ENCODE results near the gene NPHP4. TPM values are rescaled to one million over a fixed set of nuclear protein-coding genes. Genes with fewer than 3 reads are reported as not detected.

The NPHP4 gene
- total RNA-seq, 2 experiments from 2014 or later: 14.2 to 15.7 TPM

- ChIA-PET POLR2A (no interaction called here), CTCF (no interaction called here)
Observed at GRCh38 chr1:6008084-6008415, 15.8 kb upstream of the NPHP4 start.

- ChIA-PET POLR2A (interaction anchor here (1.2 kb wide), 1 partner anchor 15 kb away, joined by 5 read pairs; the partner anchor contains the start of gene NPHP4), CTCF (no interaction called here)
Observed at GRCh38 chr1:6007318-6008083, 15.3 kb upstream of the NPHP4 start.

GRCh38 chr1:6006882-6007281 lies 14.7 kb upstream of the NPHP4 start:
- ChIA-PET CTCF (no interaction called here), POLR2A (interaction anchor here (1.2 kb wide), 1 partner anchor 14 kb away, joined by 5 read pairs; the partner anchor contains the start of gene NPHP4)

GRCh38 chr1:6005276-6005917 lies 13.2 kb upstream of the NPHP4 start:
- ChIA-PET POLR2A (no interaction called here), CTCF (no interaction called here)

GRCh38 chr1:6004412-6005123 lies 12.3 kb upstream of the NPHP4 start:
- POLR2A ChIA-PET: no interaction called here
- CTCF ChIA-PET: no interaction called here

GRCh38 chr1:6003568-6004411 lies 11.6 kb upstream of the NPHP4 start:
- ChIA-PET POLR2A (interaction anchor here (0.7 kb wide), 1 partner anchor 10 kb away, joined by 3 read pairs; no protein-coding TSS in a partner anchor), CTCF (interaction anchor here (0.9 kb wide), 1 partner anchor 36 kb away, joined by 3 read pairs; no protein-coding TSS in a partner anchor)

GRCh38 chr1:6002714-6003501 lies 10.7 kb upstream of the NPHP4 start:
- CTCF ChIA-PET: interaction anchor here (0.9 kb wide), 1 partner anchor 36 kb away, joined by 3 read pairs; no protein-coding TSS in a partner anchor
- POLR2A ChIA-PET: interaction anchor here (0.7 kb wide), 1 partner anchor 9 kb away, joined by 3 read pairs; no protein-coding TSS in a partner anchor

GRCh38 chr1:6001992-6002576 lies 9.9 kb upstream of the NPHP4 start:
- POLR2A ChIA-PET: no interaction called here

GRCh38 chr1:6000444-6001288 lies 8.4 kb upstream of the NPHP4 start:
- ChIA-PET CTCF (no interaction called here), POLR2A (no interaction called here)

More at GRCh38 chr1:6001992-6002576, 9.9 kb upstream of the NPHP4 start:
- CTCF ChIA-PET: interaction anchor here (0.6 kb wide), 1 partner anchor 1502 kb away, joined by 6 read pairs; no protein-coding TSS in a partner anchor

- ChIA-PET CTCF (no interaction called here), POLR2A (no interaction called here)
Observed at GRCh38 chr1:5999711-6000443, 7.7 kb upstream of the NPHP4 start.

GRCh38 chr1:5998906-5999301 lies 6.7 kb upstream of the NPHP4 start:
- CTCF ChIA-PET: no interaction called here

GRCh38 chr1:5998051-5998905 lies 6.1 kb upstream of the NPHP4 start:
- POLR2A ChIA-PET: no interaction called here

More at GRCh38 chr1:5998906-5999301, 6.7 kb upstream of the NPHP4 start:
- POLR2A ChIA-PET: no interaction called here

GRCh38 chr1:5997316-5997715 lies 5.1 kb upstream of the NPHP4 start:
- POLR2A ChIA-PET: no interaction called here
- CTCF ChIA-PET: interaction anchor here (1.0 kb wide), 1 partner anchor 20 kb away, joined by 3 read pairs; no protein-coding TSS in a partner anchor

More at GRCh38 chr1:5998051-5998905, 6.1 kb upstream of the NPHP4 start:
- CTCF ChIA-PET: interaction anchor here (1.0 kb wide), 1 partner anchor 19 kb away, joined by 3 read pairs; no protein-coding TSS in a partner anchor

GRCh38 chr1:5996641-5997270 lies 4.5 kb upstream of the NPHP4 start:
- CTCF ChIA-PET: no interaction called here
- POLR2A ChIA-PET: no interaction called here

- ChIA-PET CTCF (interaction anchor here (3.6 kb wide), 1 partner anchor 30 kb away, joined by 22 read pairs; no protein-coding TSS in a partner anchor), POLR2A (no interaction called here)
Observed at GRCh38 chr1:5995871-5996630, 3.8 kb upstream of the NPHP4 start.
